KBM-7 (cell line): Measurements from ENCODE around the gene TNN.

Source experiments
- DNase-seq: peaks from one replicate; pipeline ENCODE4 v3.0.0-alpha.2; 2015
- in situ Hi-C: fragments of 300-500 bp; cut with MboI; formaldehyde crosslinking; loops from 2 replicates; pipeline ENCODE4 v1.14.3; 2020; ENCODE audit warnings: low sequenced_read_pairs, low pct_unique_long_range_greater_than_20kb, mixed read lengths

TNN gene

DNA sequence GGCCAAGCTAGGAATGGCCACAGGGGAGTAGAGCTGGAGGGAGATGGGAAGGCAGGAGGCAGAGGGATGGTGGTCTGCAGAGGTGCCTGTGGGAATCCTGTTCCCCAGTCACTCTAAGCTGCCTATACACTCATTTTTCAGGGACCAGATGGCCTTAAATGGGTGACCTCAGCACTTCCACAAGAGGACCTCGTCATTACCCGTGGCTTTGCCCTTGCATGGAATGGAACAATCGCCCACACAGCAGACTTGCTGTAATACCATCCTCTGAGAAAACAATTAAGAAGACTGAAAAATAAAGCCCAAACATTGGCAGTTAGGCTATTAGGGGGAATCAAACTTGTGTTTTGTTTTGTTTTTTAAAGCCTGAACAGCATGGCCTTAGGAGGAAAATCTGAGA, 12.9 kb upstream of the TNN start:
- in situ Hi-C loops: no loop called here
- no peak for DNase-seq

DNA sequence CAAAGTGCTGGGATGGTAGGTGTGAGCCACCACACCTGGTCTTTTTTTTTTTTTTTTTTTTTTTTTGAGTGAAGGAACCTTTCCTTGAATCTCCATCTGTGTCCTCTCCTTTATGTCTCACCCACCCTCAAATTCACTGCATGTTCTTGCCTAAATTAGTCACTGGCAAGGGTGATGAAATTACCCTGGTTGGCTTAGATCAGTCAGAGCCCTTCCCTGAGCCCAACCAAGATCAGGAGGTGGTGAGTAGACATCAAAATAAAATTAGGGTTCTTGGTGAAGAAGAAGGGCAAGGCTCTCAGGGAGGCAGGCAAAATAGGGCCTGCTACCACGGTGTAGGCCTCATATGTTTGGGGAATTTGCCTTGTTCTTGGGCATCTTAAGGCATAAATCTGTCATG, 5.3 kb upstream of the TNN start:
- in situ Hi-C loops: no loop called here
- no peak for DNase-seq

- DNase-seq: no peak
- in situ Hi-C loops: no loop called here
These were observed 4.8 kb upstream of the TNN start for GRCh38 chr1:175062858-175063257.

- DNase-seq: no peak
- in situ Hi-C loops: no loop called here
These were observed 3.2 kb downstream of the TNN start for GRCh38 chr1:175070818-175071217.

DNA sequence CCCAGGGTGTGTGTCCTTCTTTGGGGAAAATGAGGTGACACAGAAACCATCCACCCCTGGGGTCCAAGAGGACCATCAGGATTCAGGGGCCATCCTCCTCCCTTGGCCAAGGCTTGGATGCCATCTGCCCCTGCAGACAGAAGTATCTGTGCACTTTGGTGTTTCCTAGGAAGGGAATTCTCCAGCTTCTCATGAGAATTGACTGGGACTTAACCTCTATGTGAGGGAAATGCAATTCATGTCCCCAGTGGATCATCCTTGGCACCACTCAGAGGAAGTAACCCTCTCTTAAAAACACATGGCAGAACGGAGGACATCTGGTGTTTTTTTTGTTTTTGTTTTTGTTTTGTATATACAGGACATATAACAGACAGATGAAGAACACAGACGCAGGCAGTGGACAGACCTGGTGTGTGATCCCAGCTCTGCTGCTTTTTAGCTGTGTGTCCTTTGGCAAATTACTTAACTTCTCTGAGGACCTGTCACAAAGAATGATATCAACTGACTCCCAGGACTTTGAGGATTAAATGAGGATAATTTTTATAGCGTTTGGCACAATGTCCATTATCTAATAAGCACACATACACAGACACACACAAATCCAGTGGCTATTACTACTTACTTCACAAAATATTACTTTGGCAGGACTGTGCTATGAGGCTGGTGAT, 3.8 kb downstream of the TNN start:
- DNase-seq: no peak
- in situ Hi-C loops: no loop called here

DNA sequence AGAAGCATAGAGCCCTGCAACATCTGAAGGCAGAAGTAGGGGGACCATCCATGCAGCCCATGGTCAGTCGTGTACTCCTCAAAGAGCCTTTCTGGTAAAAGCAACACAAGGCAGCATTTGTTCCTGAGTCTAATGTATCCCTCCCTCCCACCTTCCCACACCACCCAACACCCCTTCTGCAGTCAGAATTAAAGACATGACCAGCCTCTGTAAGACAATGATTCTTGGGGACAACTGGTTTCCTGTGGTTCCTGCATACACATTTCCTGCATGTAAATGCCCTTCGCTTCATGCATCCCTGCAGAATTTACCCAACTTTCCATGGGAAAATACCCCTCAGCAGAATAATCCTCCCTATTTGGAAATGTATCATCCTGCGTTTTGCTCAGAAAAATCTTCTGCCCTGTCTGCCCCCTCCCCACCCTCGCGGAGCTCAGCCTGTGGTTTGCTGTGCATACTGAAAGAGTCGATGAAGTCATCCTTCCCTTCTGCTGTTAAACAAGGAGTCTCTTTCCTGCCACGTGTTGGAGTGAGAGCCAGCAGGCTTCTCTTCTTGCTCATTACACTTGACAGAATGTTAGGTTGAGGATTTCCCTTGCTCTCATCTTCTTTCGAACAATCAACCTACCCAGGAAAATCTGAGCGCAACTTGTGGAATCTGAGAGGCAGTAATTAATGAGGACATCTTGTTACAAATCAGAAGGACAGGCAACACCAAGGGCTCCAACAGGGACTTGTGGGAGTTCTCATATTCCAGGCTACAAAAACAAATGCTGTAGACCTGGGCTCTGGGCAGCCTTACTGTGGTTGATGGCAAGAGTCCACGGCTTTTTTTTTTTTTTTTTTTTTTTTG, 4.7 kb downstream of the TNN start:
- peak; percentile 74 for DNase-seq
- in situ Hi-C loops: no loop called here

DNA sequence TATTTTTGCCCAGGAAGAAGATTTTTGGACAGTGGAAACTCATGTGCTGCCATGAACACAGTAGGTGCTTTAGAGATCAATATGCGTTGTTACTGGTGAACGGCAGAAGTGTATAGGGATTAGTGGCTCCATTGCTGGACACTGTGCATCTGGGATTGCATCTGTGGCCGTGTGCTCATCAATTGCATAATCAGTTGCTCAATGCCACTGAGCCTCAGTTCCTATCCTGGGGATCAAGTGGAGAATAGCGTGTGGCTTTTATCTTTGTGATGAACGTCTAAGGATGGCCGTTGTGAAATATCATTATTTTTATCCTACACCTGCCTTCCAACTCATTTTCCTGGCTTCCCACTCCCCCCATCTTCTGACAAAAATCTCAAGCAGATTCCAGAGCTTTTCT, 5.4 kb downstream of the TNN start:
- DNase-seq: no peak

DNA sequence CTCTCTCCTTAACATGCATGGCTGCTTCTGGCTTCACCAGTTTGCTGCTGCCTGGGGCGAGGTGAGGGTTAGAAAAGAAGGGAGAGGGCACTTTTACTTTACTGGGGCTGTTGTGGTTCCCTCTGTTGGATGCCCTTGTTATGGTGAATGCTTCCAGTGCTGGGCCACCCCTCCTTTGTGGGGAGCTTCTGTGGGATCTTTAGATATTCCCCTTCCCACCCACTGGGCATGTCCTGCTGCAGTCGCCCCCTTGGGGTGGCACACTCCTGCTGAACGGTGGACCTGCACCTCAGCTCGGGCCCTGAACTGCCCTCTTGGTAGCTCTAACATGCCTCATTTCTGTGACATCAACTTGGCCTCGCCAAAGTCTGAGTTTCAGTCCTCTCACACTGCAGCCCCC, 6.0 kb downstream of the TNN start:
- in situ Hi-C loops: no loop called here
- no peak for DNase-seq

More for the DNA sequence above, 5.4 kb downstream of the TNN start:
- in situ Hi-C loops: no loop called here

GRCh38 chr1:175075572-175076568, 8.2 kb downstream of the TNN start:
- no peak for DNase-seq
- in situ Hi-C loops: no loop called here

- in situ Hi-C loops: no loop called here
- DNase-seq: no peak
These were observed 9.9 kb downstream of the TNN start for GRCh38 chr1:175077356-175078030.

GRCh38 chr1:175078629-175079028, 11.0 kb downstream of the TNN start:
- DNase-seq: peak; percentile 15
- in situ Hi-C loops: no loop called here

- no peak for DNase-seq
- in situ Hi-C loops: no loop called here
These were observed 11.7 kb downstream of the TNN start for GRCh38 chr1:175079338-175079737.

DNA sequence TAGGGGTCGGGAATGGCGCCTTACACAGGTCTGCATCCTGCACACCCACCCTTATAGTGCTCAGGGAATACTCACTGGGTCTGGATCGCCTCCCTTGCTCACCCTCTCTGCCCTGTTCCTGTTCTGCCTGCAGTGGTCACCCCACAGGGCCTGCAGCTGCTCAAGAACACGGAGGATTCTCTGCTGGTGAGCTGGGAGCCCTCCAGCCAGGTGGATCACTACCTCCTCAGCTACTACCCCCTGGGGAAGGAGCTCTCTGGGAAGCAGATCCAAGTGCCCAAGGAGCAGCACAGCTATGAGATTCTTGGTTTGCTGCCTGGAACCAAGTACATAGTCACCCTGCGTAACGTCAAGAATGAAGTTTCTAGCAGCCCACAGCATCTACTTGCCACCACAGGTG, 12.4 kb downstream of the TNN start:
- in situ Hi-C loops: no loop called here

GRCh38 chr1:175081983-175082382, 14.3 kb downstream of the TNN start:
- no peak for DNase-seq
- in situ Hi-C loops: no loop called here

More for the DNA sequence above, 12.4 kb downstream of the TNN start:
- DNase-seq: no peak

DNA sequence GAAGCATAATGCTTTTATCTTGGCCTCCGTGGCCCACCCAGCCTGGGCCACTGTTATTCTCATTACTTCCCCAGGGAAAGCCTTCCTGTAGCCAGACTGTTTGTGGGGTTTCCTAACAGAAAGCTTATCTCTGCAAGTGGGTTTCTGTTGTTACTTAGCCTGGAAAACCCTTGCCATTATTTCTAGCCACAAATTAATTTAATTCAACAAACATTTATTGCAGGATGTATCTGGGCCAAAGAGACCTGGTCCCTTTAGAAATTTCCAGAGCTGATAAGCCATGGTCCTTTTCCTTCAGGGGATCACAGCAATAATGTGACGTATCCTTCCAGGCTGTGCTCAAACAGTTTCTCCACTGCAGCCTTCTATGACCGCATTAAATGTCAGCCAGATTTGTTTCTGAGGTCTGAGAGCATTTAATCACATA, 20.9 kb downstream of the TNN start:
- in situ Hi-C loops: no loop called here

DNA sequence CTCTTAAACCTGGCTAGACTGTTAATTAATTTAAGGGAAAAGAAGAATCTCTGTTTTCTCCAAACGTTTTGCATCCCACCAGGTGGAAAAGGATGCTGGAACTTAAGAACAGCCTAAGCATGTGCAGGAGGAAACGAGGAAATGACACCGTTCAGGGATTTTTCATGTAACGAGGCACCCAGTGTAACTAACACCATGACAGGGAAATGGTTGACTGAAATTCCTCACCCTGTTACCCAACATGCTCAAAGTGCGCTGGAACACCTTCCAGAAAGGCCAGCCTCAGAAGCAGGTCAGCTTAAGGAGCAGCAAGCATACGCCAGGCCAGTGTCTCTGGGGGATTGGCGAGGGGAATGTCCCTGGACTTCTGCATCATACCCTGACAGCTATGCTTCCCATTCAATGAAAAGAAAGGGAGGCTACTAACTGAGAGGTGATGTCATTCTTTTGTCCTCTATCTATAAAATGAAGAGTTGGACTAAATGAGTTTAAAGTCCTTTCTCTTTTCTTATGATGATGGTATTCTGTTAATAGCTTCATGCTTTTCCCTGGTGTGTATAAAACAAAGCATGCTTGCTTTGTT, 21.6 kb downstream of the TNN start:
- in situ Hi-C loops: no loop called here
- DNase-seq: no peak

More for the DNA sequence above, 20.9 kb downstream of the TNN start:
- DNase-seq: no peak

DNA sequence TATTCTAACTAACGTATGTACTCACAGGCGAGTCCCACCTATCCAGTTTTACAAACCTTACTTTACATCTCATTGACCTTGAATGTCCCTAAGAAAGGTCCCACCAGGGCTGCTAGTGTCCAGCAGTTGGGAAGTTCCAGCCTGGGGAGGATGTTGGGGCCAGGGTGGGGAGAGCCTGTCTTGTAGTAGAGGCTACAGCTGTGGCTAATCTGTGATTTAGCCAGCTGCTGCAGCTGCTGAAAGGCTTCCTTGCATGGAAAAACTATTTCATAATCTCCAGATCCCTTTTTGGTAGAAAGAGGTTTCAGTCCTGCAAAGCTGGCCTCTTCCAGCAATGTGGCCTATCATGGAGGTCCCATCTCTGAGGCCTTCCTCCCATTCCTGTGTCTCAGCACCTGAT, 23.1 kb downstream of the TNN start:
- in situ Hi-C loops: no loop called here
- DNase-seq: no peak

DNA sequence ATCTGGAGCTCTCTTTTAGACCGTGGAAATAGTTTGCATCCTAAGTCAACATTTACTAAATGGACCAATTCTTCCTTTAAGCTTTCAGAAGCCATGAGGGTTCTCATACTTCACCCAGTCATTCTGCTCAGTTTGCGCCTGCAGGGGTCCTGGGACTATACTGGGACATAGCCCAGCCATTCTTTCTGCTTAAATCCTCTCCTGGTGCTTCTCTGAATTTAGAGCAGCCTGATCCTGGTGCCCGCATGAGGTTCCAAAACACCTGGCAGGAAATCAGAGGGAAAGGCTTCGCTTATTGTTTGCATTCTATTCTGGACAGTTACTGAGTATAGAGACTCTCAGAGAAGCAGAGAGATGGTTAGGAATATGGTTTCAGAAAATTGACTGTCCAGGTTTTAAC, 27.0 kb downstream of the TNN start:
- no peak for DNase-seq
- in situ Hi-C loops: no loop called here

- DNase-seq: no peak
- in situ Hi-C loops: no loop called here
These were observed 27.4 kb downstream of the TNN start for GRCh38 chr1:175095069-175095468.
